Right lobe of liver (tissue), 6 donors: Measurements from ENCODE around the gene BUD23. TPM values are rescaled to one million over a fixed set of nuclear protein-coding genes. Genes with fewer than 3 reads are reported as not detected.

Experiments
- ATAC-seq, 4 donors: fragments of 200-7000 bp; cut with Tn5 transposase; one replicate each; pipeline ENCODE4 v1.9.1; 2020; ENCODE audit warnings: mild to moderate bottlenecking in 4 of 4, moderate library complexity in 4 of 4
- DNase-seq, 3 donors: peaks; one replicate each; pipeline ENCODE4 v3.0.0-alpha.2; 2020
- H3K27ac ChIP-seq, 3 donors: fragments of 200-600 bp; one replicate each; pipeline ENCODE4 v1.8.0; 2022
- H3K27me3 ChIP-seq, 2 donors: fragments of 200-600 bp; one replicate each; pipeline ENCODE4 v1.8.0; 2022
- H3K36me3 ChIP-seq, 4 donors: fragments of 200-600 bp; sonication (generic) in 1 of 4; one replicate each; pipeline versions ENCODE4 v1.5.1 to v1.8.0; 2017 to 2022; ENCODE audit warnings: control low read depth in 1 of 4
- H3K4me1 ChIP-seq, 4 donors: fragments of 200-600 bp; sonication (generic) in 1 of 4; one replicate each; pipeline versions ENCODE4 v1.5.1 to v1.8.0; 2017 to 2022; ENCODE audit warnings: control low read depth in 1 of 4
- H3K4me3 ChIP-seq, 3 donors: fragments of 200-600 bp; one replicate each; pipeline ENCODE4 v1.8.0; 2022
- H3K9me3 ChIP-seq, 4 donors: fragments of 200-600 bp; sonication (generic) in 1 of 4; one replicate each; pipeline versions ENCODE4 v1.5.1 to v1.8.0; 2017 to 2022; ENCODE audit warnings: control low read depth in 1 of 4
- CTCF ChIP-seq, 4 donors: fragments of 200-600 bp in 3 of 4; fragments of 450-650 bp in 1 of 4; IDR thresholded peaks; one replicate each; pipeline versions ENCODE4 v1.5.1 to v1.8.0; 2016 to 2022; ENCODE audit warnings: antibody characterized with exemption in 4 of 4, mild to moderate bottlenecking in 2 of 4
- POLR2A ChIP-seq: fragments of 450-650 bp; IDR thresholded peaks from one replicate; pipeline ENCODE4 v1.6.1; 2017; ENCODE audit warnings: antibody characterized with exemption, mild to moderate bottlenecking
- WGBS: methylation state at CpG from one replicate; pipeline ENCODE4 v1.1.6; 2018; ENCODE audit warnings: low coverage, low lambda C conversion rate; ENCODE audit not compliant: insufficient coverage; ENCODE audit errors: missing lambda C conversion rate; 5-methylcytosine and 5-hydroxymethylcytosine counted together
- intact Hi-C, 2 donors: fragments of 100-400 bp; cut with DNase I; formaldehyde crosslinking; loops; one replicate each; pipeline versions ENCODE4 v1.11.2 to v1.14.1; 2022
- total RNA-seq, 6 experiments: library from RNA; depleted of rRNA in 2 of 6; stranded (reverse); fragments of >200 nt in 2 of 6; fragmentation: NEBNext Ultra II Directional in 3 of 6; extraction: Animal tissue kit (Norgen Biotek cat#: 25700) in 3 of 6; gene quantifications; one replicate each; pipeline versions ENCODE4 v1.1.0 to v1.2.4, GENCODE V29; 2016 to 2023
- donor health status: DM: no; HTN: yes; CAD: no.
- donor health status: DM: no; HTN: no; CAD: no.
- donor health status: DM: no; HTN: no; CAD: no.
- donor health status: DM: no; HTN: yes; CAD: no.
- donor health status: DM: no; HTN: yes; CAD: no.

BUD23 gene
- total RNA-seq, 6 experiments from 2014 or later, result 24.1 to 35.0 (median 29.2) TPM

GRCh38 chr7:73647725-73648592, 35.4 kb upstream of the BUD23 start:
- Histone ChIP-seq H3K36me3 (no peaks in the 10 kb centered on the region), H3K4me1 (peaks cover 0 to 9% (median 3%) of the 10 kb centered on the region in 4 donors), H3K9me3 (no peaks in the 10 kb centered on the region), H3K4me3 (peak overlapping the region; percentile 23 to 55 (median 54)), H3K27ac (peak overlapping the region in 1 of 3 donors; percentile 57), H3K27me3 (no peaks in the 10 kb centered on the region)
- WGBS, result 0% methylated on average over 12 of the region's 62 CpGs
- intact Hi-C loops, result no loop called here
- DNase-seq (peak; percentile 87 to 95 (median 94)), ATAC-seq (peak; percentile 77 to 94 (median 86))
- peak; percentile 11 to 67 (median 28) for TF ChIP-seq CTCF (IDR thresholded peaks at IDR 0.05)
- peak; percentile 74 for TF ChIP-seq POLR2A

- no peak for DNase-seq
- Histone ChIP-seq H3K27me3 (no peaks in the 10 kb centered on the region), H3K9me3 (no peaks in the 10 kb centered on the region), H3K4me3 (no peak overlapping the region), H3K36me3 (no peaks in the 10 kb centered on the region), H3K4me1 (peaks cover 0 to 9% (median 3%) of the 10 kb centered on the region in 4 donors), H3K27ac (no peak overlapping the region)
- WGBS, result 41% methylated on average over 1 of the region's 1 CpG
- intact Hi-C loops, result no loop called here
- TF ChIP-seq CTCF (IDR thresholded peaks at IDR 0.05), result no peak
- TF ChIP-seq POLR2A, result no peak
- ATAC-seq, result no peak
Observed at GRCh38 chr7:73648593-73649332, 34.6 kb upstream of the BUD23 start.

- Histone ChIP-seq H3K4me3 (no peak overlapping the region), H3K9me3 (no peaks in the 10 kb centered on the region), H3K4me1 (peaks cover 0 to 9% (median 3%) of the 10 kb centered on the region in 4 donors), H3K27ac (no peak overlapping the region), H3K36me3 (no peaks in the 10 kb centered on the region), H3K27me3 (no peaks in the 10 kb centered on the region)
- 23% methylated on average over 6 of the region's 9 CpGs for WGBS
- no peak for DNase-seq
- TF ChIP-seq CTCF (IDR thresholded peaks at IDR 0.05), result no peak
- TF ChIP-seq POLR2A, result no peak
- ATAC-seq, result no peak
- intact Hi-C loops, result no loop called here
Observed at GRCh38 chr7:73649576-73649975, 33.8 kb upstream of the BUD23 start.

GRCh38 chr7:73650524-73650923, 32.9 kb upstream of the BUD23 start:
- no peak overlapping the region for H3K4me3 ChIP-seq
- TF ChIP-seq CTCF (IDR thresholded peaks at IDR 0.05) (no peak), POLR2A (no peak)
- H3K36me3 ChIP-seq, result no peaks in the 10 kb centered on the region
- ATAC-seq (no peak), DNase-seq (no peak)
- H3K9me3 ChIP-seq, result no peaks in the 10 kb centered on the region
- H3K27ac ChIP-seq, result no peak overlapping the region
- no CpG with 5 or more reads among the region's 5 CpGs for WGBS
- intact Hi-C loops, result no loop called here
- no peaks in the 10 kb centered on the region for H3K27me3 ChIP-seq
- peaks cover 0 to 9% (median 2%) of the 10 kb centered on the region in 4 donors for H3K4me1 ChIP-seq
